H1 (cell line): ENCODE measurements around the gene PGLYRP1. TPM values are rescaled to one million over a fixed set of nuclear protein-coding genes. Genes with fewer than 3 reads are reported as not detected.

Source experiments
- CBX8 ChIP-seq: fragments of 300-800, 300-1000 bp; sonication (generic); IDR thresholded peaks from 2 replicates; pipeline ENCODE4 v1.7.1; 2016; ENCODE audit warnings: low read depth, low read length, borderline replicate concordance
- CHD7 ChIP-seq: fragments of 300-600 bp; sonication (generic); IDR thresholded peaks from 2 replicates; pipeline ENCODE4 v1.7.1; 2012; ENCODE audit warnings: low read length, moderate library complexity, mild to moderate bottlenecking, inconsistent platforms; ENCODE audit not compliant: insufficient replicate concordance
- CTBP2 ChIP-seq: IDR thresholded peaks from 2 replicates; pipeline ENCODE4 v1.7.0; 2011; ENCODE audit warnings: borderline replicate concordance, mild to moderate bottlenecking, moderate library complexity, mixed read lengths, low read length; ENCODE audit not compliant: insufficient read depth, insufficient read length
- HDAC6 ChIP-seq: IDR thresholded peaks from one replicate; pipeline ENCODE4 v1.7.1; 2012; ENCODE audit warnings: low read depth, mild to moderate bottlenecking, inconsistent platforms, low read length, moderate library complexity
- SP2 ChIP-seq: IDR thresholded peaks from 2 replicates; pipeline ENCODE4 v1.6.1; 2012; ENCODE audit warnings: mild to moderate bottlenecking, low read length, inconsistent platforms
- SRF ChIP-seq: IDR thresholded peaks from 2 replicates; pipeline ENCODE4 v1.6.1; 2011; ENCODE audit warnings: mild to moderate bottlenecking, low read depth, low read length, moderate library complexity
- ZNF274 ChIP-seq: IDR thresholded peaks from 2 replicates; pipeline ENCODE4 v1.7.0; 2012; ENCODE audit warnings: low read length, borderline replicate concordance; ENCODE audit errors: extremely low read depth
- polyA plus RNA-seq, 7 experiments: library from polyadenylated mRNA; depleted of rRNA in 3 of 7; stranded (reverse) in 5 of 7; unstranded in 2 of 7; fragments of >200 nt in 5 of 7; fragments of 200-250 nt in 2 of 7; gene quantifications; 1 replicate in 5 of 7; 2 replicates in 1 of 7; 4 replicates in 1 of 7; pipeline versions ENCODE4 v1.2.1 to v1.2.3, GENCODE V29; 2011 to 2013; ENCODE audit warnings: missing spikeins in 2 of 7, mixed read lengths in 2 of 7
- total RNA-seq: library from RNA; stranded (reverse); fragmentation: NEBNext Ultra II Directional; extraction: Animal tissue kit (Norgen Biotek cat#: 25700); gene quantifications from 2 replicates; pipeline ENCODE4 v1.2.1, GENCODE V29; 2021

PGLYRP1 gene
- total and polyA plus RNA-seq, 2 of the 8 experiments (the other 6 are each of a cell fraction or from before 2014, with no cell fraction given), result not detected

GRCh38 chr19:46042252-46042883 lies 19.5 kb upstream of the PGLYRP1 start (continued):
- TF ChIP-seq CHD7 (no peak), SP2 (no peak), CBX8 (no peak), ZNF274 (no peak), SRF (no peak), HDAC6 (no peak), CTBP2 (no peak)
- TF ChIP-seq, all 59 proteins: peak for 0
